Upper lobe of right lung (tissue), 1 donor: ENCODE measurements around the gene TLDC2. TPM values are rescaled to one million over a fixed set of nuclear protein-coding genes. Genes with fewer than 3 reads are reported as not detected.
A peak's percentile ranks its signal among the peaks of the same experiment; 100 is the strongest.

Experiments used
- ATAC-seq: fragments of 200-7000 bp; cut with Tn5 transposase; one replicate; pipeline ENCODE4 v1.9.1; 2020; ENCODE audit warnings: mild to moderate bottlenecking, moderate library complexity
- DNase-seq: peaks from one replicate; pipeline ENCODE4 v3.0.0-alpha.2; 2020
- H3K27ac ChIP-seq: fragments of 200-600 bp; one replicate; pipeline ENCODE4 v1.8.0; 2022
- H3K27me3 ChIP-seq: fragments of 200-600 bp; one replicate; pipeline ENCODE4 v1.8.0; 2022; ENCODE audit warnings: mild to moderate bottlenecking
- H3K36me3 ChIP-seq: fragments of 200-600 bp; one replicate; pipeline ENCODE4 v1.8.0; 2022
- H3K4me1 ChIP-seq: fragments of 200-600 bp; one replicate; pipeline ENCODE4 v1.8.0; 2022
- H3K4me3 ChIP-seq: fragments of 200-600 bp; one replicate; pipeline ENCODE4 v1.8.0; 2022; ENCODE audit warnings: mild to moderate bottlenecking
- H3K9me3 ChIP-seq: fragments of 200-600 bp; one replicate; pipeline ENCODE4 v1.8.0; 2022
- CTCF ChIP-seq: fragments of 200-600 bp; IDR thresholded peaks from one replicate; pipeline ENCODE4 v1.8.0; 2022; ENCODE audit warnings: antibody characterized with exemption
- intact Hi-C: fragments of 100-400 bp; cut with DNase I; formaldehyde crosslinking; loops from one replicate; pipeline ENCODE4 v1.11.0; 2022
- total RNA-seq: library from RNA; stranded (reverse); fragmentation: NEBNext Ultra II Directional; extraction: Animal tissue kit (Norgen Biotek cat#: 25700); gene quantifications from one replicate; pipeline ENCODE4 v1.2.1, GENCODE V29; 2021
- donor health status: DM: no; HTN: yes; CAD: no; lungs with severe emphysema.

The TLDC2 gene
- total RNA-seq, 1 donor from 2014 or later, result 1.6 TPM

GRCh38 chr20:36919715-36920333, 43.9 kb downstream of the TLDC2 start:
- no peaks in the 10 kb centered on the region for H3K9me3 ChIP-seq
- no peak for DNase-seq
- no peak overlapping the region for H3K4me3 ChIP-seq
- no peaks in the 10 kb centered on the region for H3K27me3 ChIP-seq
- no peaks in the 10 kb centered on the region for H3K4me1 ChIP-seq
- peaks cover 94% of the 10 kb centered on the region for H3K36me3 ChIP-seq
- peak; percentile 78 for ATAC-seq
- intact Hi-C loops, result no loop called here
- H3K27ac ChIP-seq, result no peak overlapping the region
- TF ChIP-seq CTCF, result peak; percentile 91

- DNase-seq (peak; percentile 21), ATAC-seq (no peak)
- no peak for TF ChIP-seq CTCF
- Histone ChIP-seq H3K36me3 (peaks cover 94% of the 10 kb centered on the region), H3K4me1 (no peaks in the 10 kb centered on the region), H3K27ac (no peak overlapping the region), H3K9me3 (no peaks in the 10 kb centered on the region), H3K4me3 (no peak overlapping the region), H3K27me3 (no peaks in the 10 kb centered on the region)
- intact Hi-C loops, result no loop called here
These were observed 44.4 kb downstream of the TLDC2 start for GRCh38 chr20:36920334-36920730.

- H3K27ac ChIP-seq, result no peak overlapping the region
- no peaks in the 10 kb centered on the region for H3K27me3 ChIP-seq
- ATAC-seq (no peak), DNase-seq (peak; percentile 9)
- H3K4me3 ChIP-seq, result no peak overlapping the region
- peaks cover 94% of the 10 kb centered on the region for H3K36me3 ChIP-seq
- H3K4me1 ChIP-seq, result no peaks in the 10 kb centered on the region
- intact Hi-C loops, result no loop called here
- no peak for TF ChIP-seq CTCF
- H3K9me3 ChIP-seq, result no peaks in the 10 kb centered on the region
These were observed 48.5 kb downstream of the TLDC2 start for GRCh38 chr20:36924167-36925045.

GRCh38 chr20:36925234-36925633, 49.3 kb downstream of the TLDC2 start:
- peaks cover under 1% of the 10 kb centered on the region for H3K4me1 ChIP-seq
- no peak overlapping the region for H3K27ac ChIP-seq
- DNase-seq (no peak), ATAC-seq (no peak)
- no peak for TF ChIP-seq CTCF
- intact Hi-C loops, result no loop called here
- no peaks in the 10 kb centered on the region for H3K9me3 ChIP-seq
- no peaks in the 10 kb centered on the region for H3K27me3 ChIP-seq
- no peak overlapping the region for H3K4me3 ChIP-seq
- H3K36me3 ChIP-seq, result peaks cover 99% of the 10 kb centered on the region

- ATAC-seq (no peak), DNase-seq (no peak)
- Histone ChIP-seq H3K4me3 (no peak overlapping the region), H3K4me1 (peaks cover 16% of the 10 kb centered on the region), H3K27me3 (no peaks in the 10 kb centered on the region), H3K36me3 (peaks cover 99% of the 10 kb centered on the region), H3K27ac (no peak overlapping the region), H3K9me3 (no peaks in the 10 kb centered on the region)
- no peak for TF ChIP-seq CTCF
- intact Hi-C loops, result no loop called here
These were observed 50.8 kb downstream of the TLDC2 start for GRCh38 chr20:36926653-36927200.
